ENCODE measurements around the gene C15orf62.

Gene C15orf62

DNA sequence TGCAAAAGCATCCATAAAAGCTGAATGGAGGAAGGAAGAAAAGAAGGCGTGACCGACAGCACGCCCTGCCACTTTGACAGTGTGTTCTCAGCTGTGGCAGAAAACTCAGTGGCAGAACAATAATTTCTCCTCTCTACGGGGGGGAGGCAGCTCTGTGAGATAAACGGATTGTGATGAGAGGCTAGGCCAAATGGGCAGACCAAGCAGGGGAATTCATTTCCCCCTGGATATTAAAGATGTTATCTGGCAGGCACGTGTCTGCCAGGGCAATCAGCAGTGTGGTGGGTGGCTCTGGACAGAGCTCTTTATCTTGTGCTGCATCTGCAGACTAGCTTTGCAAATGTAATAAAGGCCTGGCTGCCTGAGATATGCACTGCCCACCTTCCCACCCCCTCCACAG is 12.8 kb upstream of the C15orf62 start:
- DNase-seq: no peak

DNA sequence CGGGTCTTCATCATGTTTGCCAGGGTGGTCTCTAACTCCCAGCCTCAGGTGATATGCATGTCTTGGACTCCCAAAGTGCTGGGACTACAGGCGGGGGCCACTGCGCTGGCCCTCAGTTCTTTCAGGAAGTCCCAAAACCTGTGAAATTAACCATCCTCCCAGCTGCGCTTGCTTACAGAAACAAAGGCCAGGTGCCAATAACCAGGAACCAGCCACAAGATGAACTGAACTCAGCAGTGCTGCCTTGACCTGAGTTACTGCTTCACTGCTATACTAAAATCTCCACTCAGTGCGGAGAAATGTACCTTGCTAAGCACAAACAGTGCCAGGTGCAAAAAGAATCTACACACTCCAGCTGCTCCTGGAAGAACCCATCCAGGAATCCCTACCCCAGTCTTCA is 9.8 kb upstream of the C15orf62 start:
- no peak for DNase-seq

DNA sequence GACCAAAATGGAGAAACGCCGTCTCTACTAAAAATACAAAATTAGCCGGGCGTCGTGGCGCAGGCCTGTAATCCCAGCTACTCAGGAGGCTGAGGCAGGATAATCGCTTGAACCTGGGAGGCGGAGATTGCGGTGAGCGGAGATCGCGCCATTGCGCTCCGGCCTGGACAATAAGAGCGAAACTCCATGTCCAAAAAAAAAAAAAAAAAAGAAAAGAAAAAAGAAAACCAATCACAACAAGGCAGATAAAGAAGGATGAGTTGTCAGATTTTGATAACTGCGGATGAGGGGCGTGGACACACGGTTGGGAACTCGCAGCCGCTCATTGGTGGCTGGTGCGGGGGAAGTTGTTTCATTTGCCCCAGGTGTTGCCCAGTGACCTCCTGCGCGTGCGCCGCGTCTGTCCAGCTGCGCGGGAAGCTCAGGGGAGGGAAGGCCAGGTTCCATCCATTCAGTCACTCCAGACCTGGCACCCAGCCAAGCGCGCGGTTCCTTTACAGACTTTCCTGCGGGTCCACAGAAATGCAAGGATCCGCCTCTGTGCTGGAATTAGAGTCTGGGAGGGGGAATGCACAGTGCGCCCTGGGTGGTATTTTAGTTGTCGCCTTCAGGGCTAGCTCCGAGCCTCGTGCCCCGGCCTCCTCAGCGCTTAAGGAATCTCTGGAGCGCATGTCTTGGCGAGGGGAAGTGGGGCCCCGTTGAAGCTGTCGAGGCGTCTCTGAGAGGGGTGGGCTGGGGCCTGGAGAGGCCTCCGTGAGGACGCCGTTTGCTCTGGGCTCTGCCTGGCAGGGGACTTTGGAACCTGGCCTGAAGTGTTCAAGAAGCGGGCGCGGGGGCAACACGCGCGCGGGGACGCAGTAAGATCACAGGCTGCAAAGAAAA is 6.6 kb upstream of the C15orf62 start:
- DNase-seq: no peak

DNA sequence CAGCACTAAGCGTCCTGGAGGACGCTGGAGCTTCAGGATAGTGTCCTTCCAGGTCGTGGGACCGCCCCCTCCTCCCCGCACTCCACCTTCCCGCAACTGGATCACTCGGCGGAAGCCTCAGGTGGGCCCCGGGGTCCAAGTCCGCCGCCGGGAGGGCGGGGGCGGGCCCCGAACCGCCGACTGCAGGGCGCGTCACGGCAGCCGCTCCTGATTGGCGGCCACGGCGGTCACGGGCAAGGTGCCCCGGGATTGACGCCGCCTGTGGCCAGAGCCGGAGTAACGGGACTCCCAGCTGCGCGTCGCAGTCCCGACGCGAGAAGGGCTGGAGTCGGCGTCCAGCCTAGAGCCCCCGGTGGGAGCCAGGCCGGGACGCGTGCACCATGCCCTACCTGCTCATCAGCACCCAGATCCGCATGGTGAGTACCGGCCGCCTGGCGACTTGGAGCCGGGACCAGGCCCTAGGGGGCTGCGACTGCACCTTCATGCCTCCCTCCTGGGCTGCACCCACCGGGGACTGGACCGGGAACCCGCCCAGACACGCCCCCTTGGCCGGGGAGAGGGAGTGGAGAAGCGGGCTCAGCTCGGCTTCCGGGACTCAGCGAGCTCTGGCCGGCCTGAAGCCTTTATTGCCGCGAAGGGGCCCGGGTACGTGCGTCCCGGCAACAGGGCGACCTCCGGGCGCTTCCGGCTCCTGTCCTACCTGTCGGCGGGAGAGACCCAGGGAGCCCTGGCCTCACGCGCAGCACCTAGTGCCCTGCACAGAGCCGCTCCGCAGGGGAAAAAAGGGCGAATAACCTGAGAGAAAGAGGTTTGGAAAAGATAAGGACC is 5.8 kb upstream of the C15orf62 start, which contains the start of gene GCHFR:
GCHFR (plus strand) TSS at position 268 of the 828 bp plus-strand sequence; CDS start at position 381, 113 bp downstream.
- DNase-seq: no peak

DNA sequence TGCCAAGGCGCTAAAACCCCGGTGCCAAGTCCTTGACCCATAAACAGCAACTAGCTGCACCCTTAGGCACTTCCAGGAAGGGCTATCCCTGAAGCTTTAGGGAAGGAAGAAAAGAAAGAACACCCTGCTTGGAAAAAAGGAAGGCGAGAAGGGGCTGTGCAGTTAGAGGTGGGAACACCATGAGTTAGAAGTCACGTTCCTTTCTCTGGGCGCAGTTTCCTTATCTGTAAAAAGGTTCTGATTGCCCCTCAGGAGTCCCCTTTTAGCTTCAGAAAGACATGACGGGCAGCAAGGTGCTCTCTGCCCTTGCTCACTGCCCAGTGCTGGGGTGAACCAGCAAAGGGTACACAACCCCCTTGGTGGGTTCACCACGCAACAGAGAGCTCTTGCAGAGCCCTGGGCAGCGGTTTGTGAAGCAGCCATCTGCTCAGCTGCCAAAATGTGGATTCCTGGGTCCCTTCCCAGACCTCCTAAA is 5.1 kb upstream of the C15orf62 start:
- DNase-seq: no peak

DNA sequence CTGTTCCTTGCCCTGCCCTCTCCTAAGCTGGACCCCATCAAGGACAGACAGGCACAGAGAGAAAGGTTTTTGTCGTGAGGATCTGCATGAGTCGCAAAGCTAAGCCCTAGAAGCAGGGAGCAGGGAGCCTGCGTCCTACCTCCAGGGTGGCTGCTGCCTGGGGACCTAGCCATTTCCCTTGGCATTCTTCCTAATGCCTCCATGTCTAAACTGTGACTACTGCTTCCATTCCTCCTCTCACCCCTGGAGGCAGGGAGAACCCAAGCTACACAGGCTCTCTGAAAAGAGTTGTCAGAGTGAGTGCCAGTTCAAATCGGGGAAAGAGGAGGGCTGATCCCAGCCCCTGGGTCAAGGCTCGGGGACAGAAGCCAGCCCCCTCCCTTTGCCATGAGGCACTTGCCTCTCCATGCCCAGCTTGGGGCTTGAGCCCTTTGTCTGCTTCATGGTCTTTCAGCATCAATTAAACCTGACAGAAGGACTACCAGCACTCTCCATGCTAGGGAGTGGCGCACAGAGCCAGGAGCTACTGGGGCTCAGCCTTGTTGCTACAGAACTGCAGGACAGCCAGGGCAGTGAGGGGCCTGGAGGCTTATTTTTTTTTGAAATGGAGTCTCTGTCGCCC is 3.5 kb upstream of the C15orf62 start:
- DNase-seq: no peak

DNA sequence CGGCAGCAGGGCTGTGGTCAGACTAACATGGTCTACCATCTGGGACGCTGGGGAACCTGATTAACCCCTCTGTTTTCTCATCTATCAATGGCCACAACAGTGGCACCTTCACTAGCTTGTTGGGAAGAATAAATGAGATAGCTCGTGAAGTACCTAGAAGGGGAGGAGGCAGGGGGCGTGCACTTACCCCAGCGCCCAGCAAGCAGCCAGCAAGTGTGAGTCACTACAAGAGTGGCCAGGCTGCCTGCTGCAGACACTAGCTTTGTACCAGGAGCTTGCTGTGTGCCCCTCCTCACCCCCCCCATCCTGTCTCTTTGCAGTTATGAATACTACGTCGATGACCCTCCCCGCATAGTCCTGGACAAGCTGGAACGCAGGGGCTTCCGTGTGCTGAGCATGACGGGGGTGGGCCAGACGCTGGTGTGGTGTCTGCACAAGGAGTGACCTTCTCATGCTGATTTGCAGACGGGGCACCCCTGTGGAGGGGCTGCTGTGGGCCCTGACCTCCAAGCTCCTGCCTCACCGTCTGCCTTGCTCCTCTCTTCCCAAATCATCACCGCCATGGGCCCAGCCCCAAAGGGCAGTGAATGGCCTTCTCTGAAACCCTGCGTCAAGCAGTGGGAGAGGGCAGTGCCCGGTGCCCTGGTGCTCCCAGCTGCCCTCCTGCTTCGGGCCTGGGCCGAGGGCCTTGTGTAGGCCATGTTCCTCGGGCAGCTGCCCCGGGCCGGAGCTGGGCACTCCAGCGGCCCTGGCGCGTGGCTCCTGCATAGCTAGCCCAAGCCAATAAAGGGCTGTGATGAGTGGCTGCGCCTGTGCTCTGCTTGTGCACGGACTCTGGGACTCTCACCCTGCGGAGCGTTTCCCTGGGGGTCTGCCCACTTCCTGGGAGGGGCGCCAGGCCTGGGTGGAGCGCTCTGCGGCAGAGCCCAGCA is 2.6 kb upstream of the C15orf62 start:
- no peak for DNase-seq

DNA sequence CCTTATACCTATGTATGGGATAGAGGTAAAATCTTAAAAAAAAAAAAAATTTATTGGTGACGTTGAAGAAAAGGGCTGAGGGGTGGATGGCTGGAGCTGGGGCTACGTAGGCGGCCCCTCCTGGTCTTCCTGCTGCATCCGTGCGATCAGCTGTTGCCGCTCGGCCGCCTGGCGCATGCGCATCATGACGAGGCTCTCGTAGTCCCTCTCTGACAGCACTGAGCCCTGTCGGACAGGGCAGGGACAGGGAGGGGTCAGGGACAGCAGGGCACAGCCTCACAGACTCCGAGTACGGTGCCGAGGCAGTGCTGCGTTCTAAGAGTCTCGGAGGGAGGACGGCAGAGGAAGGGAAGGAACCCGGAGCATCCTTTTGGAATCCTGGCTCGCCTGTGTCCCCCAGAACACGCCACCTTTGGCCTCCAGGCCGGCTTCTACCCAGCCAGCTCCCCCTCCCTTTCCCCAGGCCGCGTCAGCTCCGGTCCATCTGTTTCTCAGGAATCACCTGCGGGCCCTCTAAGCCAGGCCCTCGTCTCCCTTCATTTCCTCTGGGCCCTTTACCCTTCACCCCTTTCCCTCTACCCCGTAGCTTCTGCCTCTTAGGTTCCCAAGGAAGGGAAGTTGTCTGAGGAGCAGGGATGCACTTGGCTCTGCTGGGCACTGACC is 1.8 kb upstream of the C15orf62 start:
- no peak for DNase-seq

DNA sequence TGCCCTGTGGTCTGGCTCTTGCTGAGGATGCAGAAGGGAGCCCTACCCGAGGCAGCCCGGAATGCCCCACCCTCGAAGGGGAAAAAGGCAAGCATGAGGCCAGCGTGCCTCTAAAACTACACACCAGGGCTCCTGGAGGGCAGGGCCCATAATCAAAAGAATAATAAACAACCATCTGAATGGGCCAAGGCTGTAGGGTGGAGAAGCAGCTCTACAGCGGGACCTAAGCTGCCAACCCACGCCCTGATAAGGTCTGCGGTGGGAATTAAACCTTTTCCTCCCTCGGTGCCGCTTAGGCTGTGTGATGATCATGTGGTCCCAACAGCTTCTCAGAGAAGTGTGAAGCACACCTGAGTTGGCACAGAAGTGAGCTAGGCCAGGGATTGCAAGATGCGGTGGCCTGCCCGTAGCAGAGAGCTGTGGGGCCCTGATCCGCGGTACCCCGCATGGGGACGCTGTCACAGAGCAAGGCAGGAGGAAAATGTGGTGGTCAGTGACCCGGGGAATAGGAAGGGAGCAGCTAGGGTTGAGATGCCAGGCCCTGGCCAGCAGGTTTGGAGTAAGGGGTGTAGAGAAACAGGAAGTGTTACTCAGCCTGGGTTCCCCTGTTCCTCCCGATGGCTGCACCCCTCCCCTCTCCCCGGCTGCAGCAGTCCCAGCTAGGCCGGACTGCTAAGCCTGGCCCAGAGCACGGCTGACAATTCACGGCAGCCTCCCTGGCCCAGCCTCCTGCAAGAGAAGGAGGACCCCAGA is 1.1 kb upstream of the C15orf62 start:
- no peak for DNase-seq

DNA sequence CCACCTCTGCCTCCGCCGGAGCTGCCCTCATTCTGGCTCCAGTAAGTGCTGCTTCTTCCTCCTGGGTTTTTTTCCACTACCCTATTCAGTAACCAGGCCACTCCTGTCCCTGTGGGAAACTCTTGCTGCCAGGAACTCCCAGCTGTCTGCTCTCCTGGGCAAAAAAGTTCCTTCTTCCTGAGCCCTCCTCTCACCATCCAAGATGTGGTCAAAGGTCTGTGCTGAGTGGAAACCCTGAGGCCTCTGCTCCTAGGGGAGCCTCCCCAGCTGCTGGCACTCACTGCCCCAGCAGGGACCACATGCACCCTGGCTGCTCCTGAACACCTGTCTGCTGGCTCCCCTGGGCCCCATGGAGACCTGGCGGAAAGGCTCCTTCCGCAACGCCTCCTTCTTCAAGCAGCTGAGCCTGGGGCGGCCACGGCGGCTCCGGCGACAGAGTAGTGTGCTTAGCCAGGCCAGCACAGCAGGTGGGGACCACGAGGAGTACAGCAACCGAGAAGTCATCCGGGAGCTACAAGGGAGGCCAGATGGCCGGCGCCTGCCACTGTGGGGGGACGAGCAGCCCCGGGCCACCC is 454 bp downstream of the C15orf62 start:
- DNase-seq: peak; percentile 82

DNA sequence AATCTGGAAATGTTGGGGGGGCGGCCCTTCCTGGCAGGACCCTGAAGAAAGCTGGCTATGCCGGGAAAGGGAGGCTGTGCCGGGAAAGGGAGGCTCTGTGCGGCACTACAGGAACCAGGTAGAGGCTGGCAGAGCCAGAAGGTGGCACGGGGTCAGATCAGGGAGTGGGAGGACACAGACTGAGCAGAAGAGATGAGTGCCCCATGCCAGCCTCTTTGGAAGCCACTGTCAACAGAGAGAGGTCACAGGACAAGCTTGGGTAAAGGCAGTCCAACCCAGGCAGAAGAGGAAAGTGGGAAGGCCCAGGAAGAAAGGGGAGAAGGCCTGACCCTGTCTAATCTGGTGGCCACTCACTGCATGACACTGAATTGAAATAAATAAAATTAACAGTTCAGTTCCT is 1.5 kb downstream of the C15orf62 start:
- no peak for DNase-seq

DNA sequence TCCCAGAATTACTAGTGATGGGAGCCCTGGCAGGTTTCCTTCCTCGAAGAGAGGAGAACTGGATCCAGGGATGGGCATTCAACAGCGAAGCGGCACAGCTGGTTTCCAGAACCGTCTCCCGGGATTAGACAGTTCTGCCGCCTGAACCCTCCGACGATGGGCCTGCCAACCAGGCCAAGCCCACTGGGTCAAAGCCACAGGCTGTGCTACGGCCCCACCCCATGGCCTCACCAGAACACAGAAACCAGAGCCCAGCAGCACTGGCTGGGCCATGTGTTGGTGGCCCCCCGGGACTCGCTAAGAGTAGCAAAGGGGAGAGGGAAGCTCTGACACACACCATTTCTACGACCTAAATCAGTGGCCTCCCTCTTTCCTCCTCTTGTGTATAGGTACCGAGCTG is 2.2 kb downstream of the C15orf62 start:
- DNase-seq: no peak

DNA sequence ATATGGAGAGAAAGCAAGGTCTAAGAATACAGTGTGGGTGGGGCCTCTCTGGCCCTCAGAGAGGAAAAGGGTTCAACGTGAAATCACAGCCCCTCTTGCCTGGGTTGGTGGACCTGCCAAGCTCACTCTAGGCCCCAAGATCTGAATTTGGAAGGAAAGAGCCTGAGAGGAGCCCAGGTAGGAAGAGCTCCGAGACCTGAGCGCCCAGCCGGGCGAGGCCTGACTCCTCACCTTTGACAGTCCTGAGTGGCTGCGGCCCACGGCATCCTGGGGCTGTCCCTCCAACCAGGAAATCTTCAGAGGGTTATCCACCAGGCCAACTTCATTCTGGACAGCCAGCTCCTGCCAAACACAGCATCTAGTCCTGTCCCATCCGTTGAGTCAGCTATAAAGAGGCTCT is 3.7 kb downstream of the C15orf62 start:
- DNase-seq: no peak

DNA sequence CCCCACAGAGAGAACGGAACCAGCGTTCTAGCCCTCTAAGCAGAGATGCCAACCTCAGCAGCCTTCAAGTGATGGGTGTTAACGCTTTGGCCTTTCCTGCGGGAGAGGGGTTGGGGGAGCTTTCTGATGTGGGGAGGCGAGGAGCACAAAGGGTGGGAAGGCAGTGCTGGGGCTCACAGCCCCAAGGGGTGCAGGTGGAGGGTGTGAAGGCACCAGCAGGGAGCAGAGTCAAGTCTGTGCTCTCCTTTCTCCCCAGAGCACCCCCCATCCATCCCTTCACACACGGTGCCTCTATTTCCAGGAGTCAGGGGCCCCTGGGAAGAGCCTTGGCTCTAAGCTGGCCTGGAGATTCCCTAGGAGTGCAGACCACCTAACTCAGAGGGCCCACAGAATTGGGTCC is 4.1 kb downstream of the C15orf62 start:
- DNase-seq: no peak

DNA sequence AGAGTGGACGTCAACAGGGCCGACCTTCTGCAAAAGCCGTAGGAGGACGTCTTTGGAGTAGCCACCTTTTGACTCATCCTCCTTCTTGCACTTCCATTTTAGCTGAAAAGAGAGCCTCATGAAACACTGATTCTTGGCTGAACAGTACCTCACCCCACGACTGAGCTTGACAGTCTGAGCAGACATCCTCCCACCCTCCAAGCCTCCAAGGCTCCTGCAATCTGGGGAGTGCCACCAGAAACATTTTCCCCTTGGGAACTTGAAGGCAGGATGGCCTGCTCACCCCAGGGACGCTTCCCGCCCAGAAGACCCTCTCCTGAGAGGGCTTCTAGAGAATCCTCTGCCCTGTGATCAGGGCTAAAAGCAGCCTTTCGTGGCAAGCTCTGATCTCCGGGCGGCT is 5.2 kb downstream of the C15orf62 start:
- DNase-seq: no peak

DNA sequence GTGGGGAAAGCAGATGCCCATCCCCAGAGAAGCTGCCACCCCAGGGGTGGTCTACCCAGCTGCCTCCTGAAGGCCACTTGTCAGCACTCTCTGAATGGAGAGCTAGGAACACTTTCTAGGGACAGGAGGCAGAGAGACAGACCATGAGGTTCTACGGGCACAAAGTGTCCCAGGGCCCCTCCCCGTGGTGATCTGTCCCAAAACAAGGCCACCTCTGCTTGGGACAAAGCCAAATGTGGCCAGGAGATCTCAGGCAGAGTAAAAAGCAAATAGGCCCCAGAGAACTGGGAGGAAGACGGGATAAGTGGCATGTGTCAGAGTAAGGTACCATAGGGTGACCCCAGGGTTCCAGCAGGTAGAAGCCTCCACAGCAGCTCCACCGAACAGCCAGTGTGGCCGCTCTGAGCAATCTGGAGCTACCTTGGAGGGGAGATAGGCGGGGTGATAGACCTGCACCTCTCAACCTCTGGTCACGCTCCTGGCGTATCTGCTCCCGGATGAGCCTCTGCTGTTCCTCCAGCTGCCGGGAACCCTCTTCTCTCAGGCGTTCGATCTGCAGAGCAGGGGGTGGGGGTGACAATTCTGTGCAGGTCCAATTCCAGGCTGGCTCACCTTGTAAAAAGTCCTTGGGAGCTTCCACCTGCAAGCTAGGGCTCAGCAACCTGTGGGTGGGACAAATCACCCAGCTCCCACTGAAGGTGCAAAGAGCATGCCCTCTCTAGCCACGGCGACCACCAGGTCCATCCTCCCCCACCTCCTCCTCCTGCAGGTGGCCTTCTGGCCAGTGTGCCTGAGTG is 6.2 kb downstream of the C15orf62 start:
- DNase-seq: no peak

DNA sequence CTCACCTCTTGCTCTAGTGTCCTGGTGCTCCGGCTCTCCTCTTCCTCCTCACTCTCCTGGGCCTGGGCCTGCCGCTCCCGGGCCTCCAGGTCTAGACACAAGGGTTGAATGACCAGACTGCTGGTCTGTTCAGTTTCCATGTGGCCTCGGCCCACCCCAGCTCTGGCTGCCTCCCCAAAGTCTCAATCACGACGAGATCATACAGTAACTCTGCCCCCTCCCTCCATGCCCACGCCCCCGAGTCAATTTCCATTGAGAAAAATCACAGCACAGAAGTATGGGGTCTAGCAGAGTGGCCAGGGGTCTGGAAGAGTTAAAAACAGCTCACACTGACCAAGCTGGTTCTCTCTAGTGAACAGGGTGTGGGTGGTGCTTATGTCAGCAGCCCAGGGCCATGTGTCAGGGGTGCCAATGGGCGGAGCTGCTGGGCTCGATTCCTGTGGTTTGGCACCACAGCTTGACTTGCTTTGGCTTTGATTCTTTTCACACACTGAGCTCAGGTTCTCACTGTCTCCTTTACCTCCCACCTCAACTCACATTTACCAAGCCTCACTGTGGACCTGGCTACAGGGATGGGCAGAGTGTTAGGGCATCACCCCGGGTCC is 6.9 kb downstream of the C15orf62 start:
- no peak for DNase-seq

DNA sequence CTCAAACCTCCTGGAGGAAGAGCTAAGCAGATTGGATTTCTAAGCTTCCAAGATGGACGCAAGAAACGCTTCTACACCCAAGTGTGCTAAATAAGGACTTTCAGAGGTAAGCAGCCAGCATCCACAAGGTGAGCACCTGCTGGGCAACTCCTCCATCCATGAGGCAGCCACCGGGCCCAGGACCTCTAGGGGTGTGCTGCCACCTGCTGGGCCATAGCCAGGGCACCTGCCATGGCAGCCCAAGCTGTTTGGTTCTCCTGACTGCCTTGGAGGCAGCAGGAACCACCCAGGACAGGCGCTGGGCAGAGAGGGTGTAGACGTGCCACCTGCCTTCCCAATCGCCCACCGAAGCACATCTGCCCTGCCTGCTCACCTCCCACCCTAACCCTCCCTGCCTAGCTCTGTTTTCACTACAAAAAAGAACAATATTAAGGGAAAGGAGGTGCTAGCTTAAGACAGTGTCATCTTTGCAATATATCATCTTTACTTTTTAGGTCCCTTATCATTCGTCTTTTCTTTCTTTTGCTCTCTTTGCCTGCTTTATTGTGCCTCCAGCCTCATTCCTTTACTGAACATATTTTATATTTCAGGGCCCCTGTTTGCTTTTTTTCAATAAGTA is 12.9 kb downstream of the C15orf62 start:
- DNase-seq: peak; percentile 86

DNA sequence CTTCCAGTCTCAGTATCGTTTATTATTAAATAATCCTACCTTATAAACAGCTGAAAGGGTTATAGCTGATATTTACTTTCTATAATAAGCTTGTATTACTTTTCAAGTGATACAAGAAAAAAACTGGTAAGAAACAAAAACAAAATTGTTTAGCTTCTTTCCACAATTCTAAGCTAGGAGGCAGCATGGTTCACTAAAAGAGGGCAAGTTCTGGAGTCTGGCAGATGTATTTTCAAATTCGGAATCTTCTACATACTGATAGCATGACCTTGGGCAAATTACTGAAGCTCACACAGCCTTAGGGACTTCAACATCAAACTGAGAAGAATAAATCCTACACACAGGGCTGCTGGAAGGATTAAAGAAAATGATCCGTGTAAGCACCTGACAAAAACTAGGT is 15.4 kb downstream of the C15orf62 start:
- DNase-seq: no peak
